CD8-positive, alpha-beta memory T cell (primary cell): ENCODE data around the gene DDX54. TPM values are rescaled to one million over a fixed set of nuclear protein-coding genes. Genes with fewer than 3 reads are reported as not detected.

Source experiments
- CTCF ChIA-PET: fragments of 350-600 bp; sonication (Branson Sonifier 250); formaldehyde crosslinking; loops from one replicate; lab custom pipeline; 2021; ENCODE audit warnings: antibody characterized with exemption; lab: Charles Lee
- POLR2A ChIA-PET: fragments of 350-600 bp; sonication (Branson Sonifier 250); formaldehyde crosslinking; loops from one replicate; lab custom pipeline; 2021; ENCODE audit warnings: antibody characterized with exemption; lab: Charles Lee
- DNase-seq, 5 donors: peaks; one replicate each; pipeline versions ENCODE4 v3.0.0 to v3.0.0-alpha.2; 2020 to 2022; ENCODE audit warnings: mixed read lengths in 1 of 5
- H3K27ac ChIP-seq: one replicate; pipeline ENCODE4 v1.7.0; 2013; ENCODE audit warnings: low read depth, mild to moderate bottlenecking, low read length, moderate library complexity
- H3K27me3 ChIP-seq: 2 replicates; pipeline ENCODE4 v1.7.0; 2013; ENCODE audit warnings: low read length, mild to moderate bottlenecking; ENCODE audit not compliant: insufficient read depth, poor library complexity, severe bottlenecking
- H3K36me3 ChIP-seq: 2 replicates; pipeline ENCODE4 v1.7.0; 2013; ENCODE audit warnings: mild to moderate bottlenecking, low read length, moderate library complexity; ENCODE audit not compliant: insufficient read depth
- H3K4me1 ChIP-seq: 2 replicates; pipeline ENCODE4 v1.7.0; 2013; ENCODE audit warnings: mild to moderate bottlenecking, low read length, moderate library complexity; ENCODE audit not compliant: insufficient read depth
- H3K4me3 ChIP-seq: 2 replicates; pipeline ENCODE4 v1.7.0; 2013; ENCODE audit warnings: mild to moderate bottlenecking, low read length
- H3K9me3 ChIP-seq: 2 replicates; pipeline ENCODE4 v1.7.0; 2013; ENCODE audit warnings: mild to moderate bottlenecking, low read length
- H3K27ac Mint-ChIP-seq, 8 donors: one replicate each; pipeline ENCODE4 v1.8.0; 2020 to 2021; ENCODE audit warnings: mixed read lengths in 8 of 8, mild to moderate bottlenecking in 6 of 8, inconsistent platforms in 3 of 8, moderate library complexity in 3 of 8
- H3K27me3 Mint-ChIP-seq, 2 donors: one replicate each; pipeline ENCODE4 v1.8.0; 2020 to 2021; ENCODE audit warnings: mixed read lengths in 2 of 2, mild to moderate bottlenecking in 1 of 2, moderate library complexity in 1 of 2
- H3K36me3 Mint-ChIP-seq, 3 donors: one replicate each; pipeline ENCODE4 v1.8.0; 2020 to 2021; ENCODE audit warnings: mixed read lengths in 3 of 3, inconsistent platforms in 1 of 3, mild to moderate bottlenecking in 1 of 3
- H3K4me1 Mint-ChIP-seq, 3 donors: one replicate each; pipeline ENCODE4 v1.8.0; 2020 to 2021; ENCODE audit warnings: mixed read lengths in 3 of 3, inconsistent platforms in 1 of 3, mild to moderate bottlenecking in 1 of 3
- H3K4me3 Mint-ChIP-seq, 7 donors: one replicate each; pipeline ENCODE4 v1.8.0; 2020 to 2021; ENCODE audit warnings: mixed read lengths in 7 of 7, mild to moderate bottlenecking in 6 of 7, moderate library complexity in 4 of 7, inconsistent platforms in 2 of 7
- H3K9me3 Mint-ChIP-seq, 5 donors: one replicate each; pipeline ENCODE4 v1.8.0; 2020 to 2022; ENCODE audit warnings: mixed read lengths in 5 of 5, mild to moderate bottlenecking in 3 of 5, moderate library complexity in 2 of 5, inconsistent platforms in 1 of 5
- polyA plus RNA-seq: library from polyadenylated mRNA; unstranded; fragments of 300-500 nt; fragmentation: Illumina TruSeq; gene quantifications from one replicate; pipeline ENCODE4 v1.2.3, GENCODE V29; 2021
- total RNA-seq, 2 experiments: library from RNA; stranded (reverse); gene quantifications; one replicate each; pipeline ENCODE4 v1.2.3, GENCODE V29; 2021

DDX54 gene
- total and polyA plus RNA-seq, 3 experiments from 2014 or later, result 47.7 to 133 (median 131) TPM

DNA sequence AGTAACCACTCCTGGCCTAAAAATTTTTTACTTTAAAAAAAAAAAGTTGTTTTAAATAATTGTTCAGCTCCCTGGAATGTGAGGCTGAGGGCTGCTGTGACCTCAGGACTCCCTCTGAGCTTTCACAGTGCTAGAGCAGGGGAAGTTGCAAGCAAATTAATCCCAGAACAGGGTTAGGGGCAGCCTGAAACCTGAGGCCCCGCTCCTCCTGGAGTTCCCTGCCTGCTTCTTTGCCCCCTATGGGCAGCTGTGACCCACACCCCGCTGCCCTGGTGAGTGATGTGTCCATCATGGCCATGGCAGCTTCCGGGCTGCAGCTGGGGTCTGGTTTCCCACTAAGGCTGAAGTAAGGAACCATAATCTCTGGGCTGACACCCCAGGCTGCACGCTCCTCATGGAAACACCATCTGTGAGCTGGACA, 9.7 kb upstream of the DDX54 start:
- no peaks in the 10 kb centered on the region for H3K9me3 ChIP-seq
- ChIA-PET POLR2A (no interaction called here), CTCF (interaction anchor here (1.6 to 3.8 kb wide), 3 partner anchors 8 to 230 kb away, joined by 5 to 19 read pairs (median 9); partner anchors contain the start of genes DDX54 and RITA1)
- H3K27ac ChIP-seq, result no peak overlapping the region
- peaks cover 10% of the 10 kb centered on the region for H3K36me3 ChIP-seq
- H3K4me1 ChIP-seq, result no peaks in the 10 kb centered on the region
- H3K27me3 ChIP-seq, result no peaks in the 10 kb centered on the region
- no peaks in the 10 kb centered on the region for H3K4me1 Mint-ChIP-seq
- no peaks in the 10 kb centered on the region for H3K9me3 Mint-ChIP-seq
- peaks cover 0 to 26% (median 3%) of the 10 kb centered on the region in 3 donors for H3K36me3 Mint-ChIP-seq
- H3K27me3 Mint-ChIP-seq, result no peaks in the 10 kb centered on the region
- no peak overlapping the region for H3K4me3 ChIP-seq
- H3K4me3 Mint-ChIP-seq, result no peak overlapping the region
- no peak overlapping the region for H3K27ac Mint-ChIP-seq
- no peak for DNase-seq

DNA sequence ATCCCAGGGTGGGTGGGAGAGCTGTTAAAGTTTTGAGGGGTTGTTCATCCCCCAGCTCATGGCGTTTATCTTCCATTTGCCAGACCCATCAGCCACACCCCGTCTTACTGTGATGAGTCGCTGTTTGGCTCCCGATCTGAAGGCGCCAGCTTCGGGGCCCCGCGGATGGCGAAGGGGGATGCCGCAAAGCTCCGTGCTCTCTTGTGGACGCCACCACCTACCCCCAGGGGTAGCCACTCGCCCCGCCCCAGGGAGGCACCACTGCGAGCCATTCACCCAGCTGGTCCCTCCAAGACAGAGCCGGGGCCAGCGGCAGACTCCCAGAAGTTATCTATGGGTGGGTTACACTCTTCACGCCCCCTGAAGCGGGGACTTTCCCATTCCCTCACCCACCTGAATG, 5.9 kb upstream of the DDX54 start:
- Histone ChIP-seq H3K9me3 (no peaks in the 10 kb centered on the region), H3K27ac (no peak overlapping the region), H3K4me3 (no peak overlapping the region), H3K36me3 (peaks cover 10% of the 10 kb centered on the region), H3K4me1 (peaks cover 11% of the 10 kb centered on the region), H3K27me3 (no peaks in the 10 kb centered on the region)
- peaks cover 0 to 41% (median 5%) of the 10 kb centered on the region in 3 donors for H3K36me3 Mint-ChIP-seq
- no peak for DNase-seq
- H3K27ac Mint-ChIP-seq, result no peak overlapping the region
- H3K4me1 Mint-ChIP-seq, result peaks cover 12 to 19% (median 17%) of the 10 kb centered on the region in 3 donors
- POLR2A ChIA-PET, result no interaction called here
- H3K27me3 Mint-ChIP-seq, result no peaks in the 10 kb centered on the region
- H3K9me3 Mint-ChIP-seq, result no peaks in the 10 kb centered on the region
- CTCF ChIA-PET, result no interaction called here
- H3K4me3 Mint-ChIP-seq, result no peak overlapping the region

DNA sequence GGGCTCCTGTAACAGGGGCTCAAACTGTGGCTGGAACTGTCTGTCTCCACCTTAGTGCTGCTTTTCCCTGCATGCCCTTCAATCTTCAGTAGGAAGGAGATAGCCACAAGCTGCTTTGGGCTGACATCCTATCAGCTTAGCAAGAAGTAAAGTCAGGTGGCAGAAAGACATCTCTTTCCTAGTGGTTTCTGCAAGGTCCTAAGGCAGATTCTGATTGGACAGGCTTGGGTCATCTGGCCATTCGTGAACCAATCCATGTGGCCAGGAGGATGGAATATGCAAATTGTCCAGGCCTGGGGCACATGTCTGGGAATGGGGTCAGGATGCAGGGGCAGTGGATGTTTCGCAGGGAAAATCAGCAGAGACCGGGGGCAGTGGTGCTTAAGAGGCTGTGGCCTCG, 5.5 kb upstream of the DDX54 start:
- Mint-ChIP-seq H3K4me3 (peak overlapping the region in 1 of 7 donors; percentile 34), H3K36me3 (peaks cover 0 to 45% (median 5%) of the 10 kb centered on the region in 3 donors), H3K4me1 (peaks cover 14 to 22% (median 20%) of the 10 kb centered on the region in 3 donors), H3K27me3 (no peaks in the 10 kb centered on the region), H3K9me3 (no peaks in the 10 kb centered on the region), H3K27ac (peak overlapping the region in 2 of 8 donors; percentile 15 to 17)
- peaks cover 15% of the 10 kb centered on the region for H3K4me1 ChIP-seq
- no peaks in the 10 kb centered on the region for H3K27me3 ChIP-seq
- H3K27ac ChIP-seq, result no peak overlapping the region
- no peak for DNase-seq
- CTCF ChIA-PET, result no interaction called here
- no peaks in the 10 kb centered on the region for H3K9me3 ChIP-seq
- POLR2A ChIA-PET, result no interaction called here
- peaks cover 10% of the 10 kb centered on the region for H3K36me3 ChIP-seq
- H3K4me3 ChIP-seq, result no peak overlapping the region

DNA sequence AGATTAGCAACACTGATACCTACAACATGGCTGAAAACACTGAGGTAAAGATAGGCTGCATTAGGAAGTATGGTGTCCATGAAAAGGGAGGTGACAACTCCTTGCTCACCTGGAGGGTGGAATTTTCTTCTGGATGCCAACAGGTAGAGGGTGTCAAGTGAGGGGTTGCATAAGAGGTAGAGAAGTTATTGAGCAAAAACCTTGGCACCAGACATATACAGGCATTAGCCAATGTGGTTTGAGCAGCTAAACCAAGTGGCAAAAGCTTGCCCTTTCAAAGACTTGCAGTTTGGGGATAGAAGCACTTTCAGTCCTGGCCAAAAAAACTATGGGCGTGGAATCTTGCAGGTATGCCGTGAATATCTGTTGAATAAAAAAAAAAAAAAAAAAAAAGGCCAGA, 4.1 kb upstream of the DDX54 start:
- no peak for DNase-seq
- peaks cover 10% of the 10 kb centered on the region for H3K36me3 ChIP-seq
- H3K27me3 Mint-ChIP-seq, result no peaks in the 10 kb centered on the region
- no peaks in the 10 kb centered on the region for H3K27me3 ChIP-seq
- POLR2A ChIA-PET, result interaction anchor here (0.7 kb wide), 1 partner anchor 159 kb away, joined by 7 read pairs; no protein-coding TSS in a partner anchor
- no peaks in the 10 kb centered on the region for H3K9me3 Mint-ChIP-seq
- H3K9me3 ChIP-seq, result no peaks in the 10 kb centered on the region
- no peak overlapping the region for H3K4me3 Mint-ChIP-seq
- no peak overlapping the region for H3K27ac ChIP-seq
- H3K36me3 Mint-ChIP-seq, result peaks cover 0 to 49% (median 5%) of the 10 kb centered on the region in 3 donors
- H3K4me1 Mint-ChIP-seq, result peaks cover 18 to 27% (median 26%) of the 10 kb centered on the region in 3 donors
- no peak overlapping the region for H3K4me3 ChIP-seq
- CTCF ChIA-PET, result interaction anchor here (0.7 to 1.1 kb wide), 2 partner anchors 26 to 35 kb away, joined by 3 to 4 read pairs; no protein-coding TSS in a partner anchor
- H3K27ac Mint-ChIP-seq, result peak overlapping the region in 3 of 8 donors; percentile 33 to 78 (median 58)
- H3K4me1 ChIP-seq, result peaks cover 16% of the 10 kb centered on the region

DNA sequence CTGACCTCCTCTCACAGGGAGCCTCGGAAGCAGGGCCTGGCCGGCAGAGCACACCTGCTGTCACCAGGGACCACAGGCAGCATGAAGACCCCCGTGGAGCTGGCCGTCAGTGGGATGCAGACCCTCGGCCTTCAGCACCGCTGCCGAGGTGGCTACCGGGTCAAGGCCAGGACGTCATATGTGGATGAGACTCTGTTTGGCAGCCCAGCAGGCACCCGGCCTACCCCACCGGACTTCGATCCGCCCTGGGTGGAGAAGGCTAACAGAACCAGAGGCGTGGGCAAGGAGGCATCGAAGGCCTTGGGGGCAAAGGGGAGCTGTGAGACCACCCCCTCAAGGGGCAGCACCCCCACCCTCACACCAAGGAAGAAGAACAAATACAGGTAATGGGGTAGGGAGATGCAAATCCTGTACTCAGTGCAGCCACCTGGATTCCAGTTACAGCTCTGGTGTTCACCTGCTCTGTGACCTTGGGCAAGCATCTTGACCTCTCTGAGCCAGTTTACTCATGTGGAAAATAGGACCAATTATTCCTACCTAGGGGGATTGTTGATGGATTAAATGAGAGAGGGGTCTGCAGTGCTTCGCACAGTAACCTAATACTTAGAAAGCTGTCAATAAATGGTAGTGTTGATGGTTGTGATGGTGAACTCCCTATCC, 1.5 kb upstream of the DDX54 start:
- CTCF ChIA-PET, result interaction anchor here (0.7 to 4.0 kb wide), 7 partner anchors 10 to 138 kb away, joined by 3 to 27 read pairs (median 4); no protein-coding TSS in a partner anchor
- Histone ChIP-seq H3K27me3 (no peaks in the 10 kb centered on the region), H3K27ac (peak overlapping the region; percentile 89), H3K4me3 (peak overlapping the region; percentile 85), H3K9me3 (no peaks in the 10 kb centered on the region), H3K4me1 (peaks cover 31% of the 10 kb centered on the region), H3K36me3 (peaks cover 7% of the 10 kb centered on the region)
- peaks cover 0 to 49% (median 3%) of the 10 kb centered on the region in 3 donors for H3K36me3 Mint-ChIP-seq
- no peak for DNase-seq
- H3K4me3 Mint-ChIP-seq, result peak overlapping the region; percentile 94 to 100 (median 96)
- H3K9me3 Mint-ChIP-seq, result no peaks in the 10 kb centered on the region
- peaks cover 27 to 46% (median 44%) of the 10 kb centered on the region in 3 donors for H3K4me1 Mint-ChIP-seq
- POLR2A ChIA-PET, result interaction anchor here (1.1 kb wide), 1 partner anchor 35 kb away, joined by 4 read pairs; the partner anchor contains the start of gene TPCN1
- H3K27me3 Mint-ChIP-seq, result no peaks in the 10 kb centered on the region
- H3K27ac Mint-ChIP-seq, result peak overlapping the region; percentile 85 to 99 (median 96)

DNA sequence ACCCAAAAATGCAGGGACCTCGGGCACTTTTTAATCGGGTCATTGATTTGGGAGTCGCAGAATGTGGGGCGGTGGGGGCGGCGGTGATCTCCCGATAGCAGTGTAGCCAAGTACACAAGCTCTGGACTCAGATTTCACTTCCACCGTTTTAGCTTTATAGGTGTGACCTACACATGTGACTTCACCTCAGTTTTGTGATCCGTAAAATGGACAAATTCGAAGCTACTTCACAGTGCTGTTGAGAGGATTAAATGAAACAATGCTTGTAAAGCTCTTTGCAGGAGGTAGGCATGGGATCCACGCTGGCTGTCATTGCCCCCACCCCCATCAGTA, 721 bp upstream of the DDX54 start:
- ChIA-PET POLR2A (interaction anchor here (1.1 to 1.8 kb wide), 2 partner anchors 36 kb away, joined by 4 to 11 read pairs; partner anchors contain the start of gene TPCN1), CTCF (interaction anchor here (0.7 to 4.0 kb wide), 6 partner anchors 10 to 149 kb away, joined by 3 to 27 read pairs (median 4); partner anchors contain the start of gene SLC8B1)
- Mint-ChIP-seq H3K4me1 (peaks cover 28 to 51% (median 49%) of the 10 kb centered on the region in 3 donors), H3K9me3 (no peaks in the 10 kb centered on the region), H3K27ac (peak overlapping the region; percentile 85 to 99 (median 96)), H3K36me3 (peaks cover 0 to 46% (median 3%) of the 10 kb centered on the region in 3 donors), H3K27me3 (no peaks in the 10 kb centered on the region), H3K4me3 (peak overlapping the region; percentile 94 to 100 (median 96))
- peak overlapping the region; percentile 85 for H3K4me3 ChIP-seq
- no peaks in the 10 kb centered on the region for H3K27me3 ChIP-seq
- no peaks in the 10 kb centered on the region for H3K9me3 ChIP-seq
- H3K27ac ChIP-seq, result peak overlapping the region; percentile 89
- H3K4me1 ChIP-seq, result peaks cover 31% of the 10 kb centered on the region
- peaks cover 4% of the 10 kb centered on the region for H3K36me3 ChIP-seq
- no peak for DNase-seq

DNA sequence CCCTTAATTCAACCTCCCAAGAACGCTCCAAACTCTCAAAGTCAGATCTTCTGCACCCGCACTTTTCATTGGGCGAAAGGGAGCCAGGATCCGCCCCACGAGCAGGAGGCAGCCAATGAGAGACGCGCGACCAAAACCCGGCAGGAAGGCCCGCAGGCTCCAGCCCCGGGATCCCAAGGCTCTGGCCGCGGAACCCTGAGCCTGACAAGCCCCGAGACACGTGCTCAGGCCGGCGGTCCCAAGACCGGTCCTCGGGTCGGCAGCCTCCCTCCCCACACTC, 438 bp downstream of the DDX54 start:
- H3K27me3 ChIP-seq, result no peaks in the 10 kb centered on the region
- Mint-ChIP-seq H3K36me3 (peaks cover 0 to 49% (median 6%) of the 10 kb centered on the region in 3 donors), H3K27ac (peak overlapping the region; percentile 96 to 99 (median 97)), H3K4me1 (peaks cover 28 to 51% (median 49%) of the 10 kb centered on the region in 3 donors), H3K4me3 (peak overlapping the region; percentile 94 to 100 (median 96)), H3K27me3 (no peaks in the 10 kb centered on the region), H3K9me3 (no peaks in the 10 kb centered on the region)
- ChIA-PET POLR2A (interaction anchor here (0.7 to 1.8 kb wide), 3 partner anchors 38 to 880 kb away, joined by 3 to 11 read pairs (median 3); partner anchors contain the start of genes OAS2 and TPCN1), CTCF (interaction anchor here (0.8 to 4.0 kb wide), 3 partner anchors 11 to 136 kb away, joined by 3 to 27 read pairs (median 4); no protein-coding TSS in a partner anchor)
- DNase-seq, result peak; percentile 82 to 92 (median 89)
- H3K4me1 ChIP-seq, result peaks cover 31% of the 10 kb centered on the region
- H3K9me3 ChIP-seq, result no peaks in the 10 kb centered on the region
- H3K27ac ChIP-seq, result peak overlapping the region; percentile 89
- H3K4me3 ChIP-seq, result peak overlapping the region; percentile 85
- H3K36me3 ChIP-seq, result peaks cover 14% of the 10 kb centered on the region
